Urinary bladder (tissue), 4 donors: ENCODE measurements around the gene NFKBIE. TPM values are rescaled to one million over a fixed set of nuclear protein-coding genes. Genes with fewer than 3 reads are reported as not detected.
A peak's percentile ranks its signal among the peaks of the same experiment; 100 is the strongest.

Experiments
- DNase-seq: peaks from one replicate; pipeline ENCODE4 v3.0.0-alpha.2; 2015; ENCODE audit errors: extremely low spot score
- H3K27ac ChIP-seq: one replicate; pipeline ENCODE4 v1.5.1; 2013; ENCODE audit warnings: low read depth, mild to moderate bottlenecking, moderate library complexity
- H3K36me3 ChIP-seq: one replicate; pipeline ENCODE4 v1.6.1; 2013; ENCODE audit warnings: mild to moderate bottlenecking, moderate library complexity; ENCODE audit not compliant: insufficient read depth
- H3K4me1 ChIP-seq: one replicate; pipeline ENCODE4 v1.6.1; 2013; ENCODE audit warnings: mild to moderate bottlenecking, moderate library complexity; ENCODE audit not compliant: insufficient read depth
- H3K4me3 ChIP-seq: one replicate; pipeline ENCODE4 v1.5.1; 2013; ENCODE audit warnings: low read depth, low read length
- WGBS: extraction: QIAGEN DNeasy Blood & Tissue Kit; methylation state at CpG from one replicate; pipeline ENCODE4 v1.1.7; 2013; 5-methylcytosine and 5-hydroxymethylcytosine counted together
- polyA plus RNA-seq: library from polyadenylated mRNA; stranded (reverse); fragments of 200-250 nt; gene quantifications from one replicate; pipeline ENCODE4 v1.2.3, GENCODE V29; 2013
- total RNA-seq: library from RNA; depleted of rRNA; stranded (reverse); fragments of >200 nt; gene quantifications from one replicate; pipeline ENCODE4 v1.2.3, GENCODE V29; 2014
- donor health status: healthy with polysubstance abuse.
- donor health status: healthy.

The NFKBIE gene
- total and polyA plus RNA-seq, 2 donors = 2.6 to 5.5 TPM

- no peak overlapping the region for H3K4me3 ChIP-seq
Measured at GRCh38 chr6:44263354-44264100, 1.8 kb downstream of the NFKBIE start.

GRCh38 chr6:44262467-44263353, 2.6 kb downstream of the NFKBIE start:
- no peaks in the 10 kb centered on the region for H3K36me3 ChIP-seq

More at GRCh38 chr6:44263354-44264100, 1.8 kb downstream of the NFKBIE start:
- no peak for DNase-seq
- Histone ChIP-seq H3K27ac (no peak overlapping the region), H3K4me1 (no peaks in the 10 kb centered on the region), H3K36me3 (no peaks in the 10 kb centered on the region)
- 57% methylated on average over 9 of the region's 9 CpGs for whole genome bisulfite sequencing

GRCh38 chr6:44261581-44261980, 3.8 kb downstream of the NFKBIE start:
- Histone ChIP-seq H3K36me3 (no peaks in the 10 kb centered on the region), H3K4me1 (no peaks in the 10 kb centered on the region), H3K4me3 (no peak overlapping the region), H3K27ac (no peak overlapping the region)
- WGBS = 95% methylated on average over 8 of the region's 8 CpGs
- no peak for DNase-seq

More at GRCh38 chr6:44262467-44263353, 2.6 kb downstream of the NFKBIE start:
- Histone ChIP-seq H3K27ac (no peak overlapping the region), H3K4me3 (no peak overlapping the region), H3K4me1 (no peaks in the 10 kb centered on the region)
- no peak for DNase-seq
- WGBS = 73% methylated on average over 7 of the region's 7 CpGs

DNA sequence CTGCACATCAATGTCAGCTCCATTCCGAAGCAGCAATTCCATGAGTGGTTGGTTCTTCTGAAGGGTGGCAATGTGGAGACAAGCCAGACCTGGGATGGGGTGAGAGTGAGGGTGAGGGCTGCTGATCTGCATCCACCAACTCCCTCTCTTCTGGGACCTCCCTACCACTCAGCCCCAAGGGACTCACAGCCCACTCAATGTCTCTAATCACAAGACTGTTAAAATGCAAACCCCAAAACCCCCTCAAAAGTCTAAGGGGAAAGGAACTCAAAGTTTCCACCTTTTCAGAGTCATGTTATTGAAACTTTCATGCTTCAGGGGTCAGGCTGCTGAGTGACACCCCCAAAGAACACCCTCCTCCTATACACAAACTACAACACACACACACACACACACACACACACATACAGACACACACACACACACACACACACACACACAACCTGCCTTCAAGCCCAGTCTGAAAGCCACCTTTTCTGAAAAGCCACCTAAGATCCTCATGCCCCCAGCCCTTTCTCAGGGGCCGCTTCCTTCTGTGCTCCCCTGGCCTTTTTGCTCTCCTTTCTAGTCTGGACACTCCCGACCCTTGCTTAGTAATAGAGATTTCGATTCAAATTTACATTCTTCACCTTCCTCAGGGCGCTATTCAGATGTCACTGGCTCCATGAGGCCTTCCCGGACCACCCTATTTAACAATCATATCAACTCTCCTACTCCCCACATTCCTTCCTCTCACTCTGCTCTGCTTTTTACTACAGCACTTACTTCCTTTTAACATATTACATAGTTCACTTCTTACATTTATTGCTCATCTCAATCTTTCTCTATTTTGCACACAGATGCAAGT, 4.7 kb downstream of the NFKBIE start:
- Histone ChIP-seq H3K36me3 (no peaks in the 10 kb centered on the region), H3K4me3 (no peak overlapping the region), H3K4me1 (no peaks in the 10 kb centered on the region), H3K27ac (no peak overlapping the region)
- WGBS = 98% methylated on average over 6 of the region's 6 CpGs
- DNase-seq = no peak

GRCh38 chr6:44260011-44260410, 5.3 kb downstream of the NFKBIE start:
- H3K4me1 ChIP-seq = no peaks in the 10 kb centered on the region
- no peak overlapping the region for H3K27ac ChIP-seq
- DNase-seq = no peak
- H3K36me3 ChIP-seq = no peaks in the 10 kb centered on the region
- 96% methylated on average over 8 of the region's 8 CpGs for WGBS
- H3K4me3 ChIP-seq = no peak overlapping the region

DNA sequence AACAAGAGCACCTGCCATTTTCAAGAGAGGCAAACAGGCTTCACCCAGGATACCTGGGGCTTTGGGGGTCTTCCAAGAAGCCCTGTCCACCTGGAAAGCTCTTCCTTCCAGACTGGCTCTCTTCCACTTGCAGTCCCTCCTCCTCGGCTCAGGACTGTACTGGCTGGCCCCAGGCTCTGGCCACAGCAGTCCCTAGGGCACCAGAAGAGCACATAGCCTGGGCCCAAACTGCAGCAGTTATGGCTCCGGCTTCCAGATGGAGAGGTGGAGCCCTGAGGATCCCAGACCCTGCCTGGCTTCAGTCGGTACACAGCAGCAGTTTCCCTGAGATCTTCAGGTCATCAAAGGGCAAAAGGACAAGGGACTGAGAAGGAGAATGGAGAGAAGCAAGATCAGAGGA, 6.4 kb downstream of the NFKBIE start:
- Histone ChIP-seq H3K4me3 (no peak overlapping the region), H3K27ac (no peak overlapping the region), H3K4me1 (no peaks in the 10 kb centered on the region), H3K36me3 (no peaks in the 10 kb centered on the region)
- 93% methylated on average over 3 of the region's 3 CpGs for WGBS
- DNase-seq = no peak

DNA sequence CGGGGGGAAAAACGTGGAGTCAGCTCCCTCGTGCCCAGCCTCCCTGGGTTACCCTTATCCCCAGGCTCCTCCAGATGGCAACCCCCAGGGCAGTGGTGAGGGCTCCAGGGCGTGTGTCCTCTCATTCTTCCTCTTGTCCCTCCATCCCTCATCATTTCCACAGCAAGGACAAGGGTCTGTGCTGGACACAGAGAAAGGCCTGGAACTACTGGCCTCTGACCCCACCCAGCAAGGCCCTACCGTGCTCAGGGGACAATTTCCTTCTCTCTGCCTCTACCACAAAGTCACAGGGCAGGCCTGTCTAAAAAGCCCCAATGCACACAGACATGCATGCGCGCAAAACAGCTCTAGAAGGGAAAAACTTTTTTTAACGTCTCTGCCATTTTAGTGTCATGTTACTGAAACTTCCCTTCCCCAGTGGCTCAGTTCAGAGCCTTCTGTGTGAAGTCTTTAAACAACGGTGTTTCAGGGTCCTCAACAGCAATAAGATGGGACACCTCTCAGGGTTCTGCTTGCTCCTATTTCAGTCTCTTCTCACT, 7.0 kb downstream of the NFKBIE start:
- no peak for DNase-seq
- 87% methylated on average over 9 of the region's 9 CpGs for WGBS
- Histone ChIP-seq H3K27ac (no peak overlapping the region), H3K4me3 (no peak overlapping the region), H3K36me3 (no peaks in the 10 kb centered on the region), H3K4me1 (no peaks in the 10 kb centered on the region)

DNA sequence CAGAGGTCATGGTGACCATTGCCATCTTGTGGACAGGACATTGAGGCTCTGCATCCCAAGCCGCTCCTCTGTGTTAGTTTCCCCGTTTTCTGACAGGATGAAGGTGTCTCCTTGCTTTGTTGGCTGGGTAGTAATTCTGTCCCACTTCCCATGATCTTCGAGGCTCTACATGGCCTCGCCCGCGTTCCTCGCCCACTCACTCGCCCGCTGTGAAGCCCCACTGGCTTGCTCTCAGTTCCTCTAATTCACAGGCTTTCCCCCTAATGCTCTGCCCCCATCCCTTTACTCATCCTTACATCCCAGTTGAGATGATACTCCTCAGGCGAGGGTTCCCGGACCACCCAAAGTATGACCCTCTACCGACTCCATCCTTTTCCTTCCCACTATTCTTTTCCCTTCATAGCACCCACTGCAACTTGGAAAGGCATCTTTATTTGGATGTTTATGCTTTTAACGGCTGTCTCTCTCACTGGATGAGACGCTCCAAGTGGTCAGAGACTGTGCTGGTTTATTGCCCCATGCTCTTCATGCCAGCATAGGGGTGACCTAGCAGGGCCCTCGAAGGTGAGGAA, 7.5 kb downstream of the NFKBIE start:
- H3K27ac ChIP-seq = peak overlapping the region; percentile 46
- H3K4me1 ChIP-seq = no peaks in the 10 kb centered on the region
- H3K4me3 ChIP-seq = peak overlapping the region; percentile 65
- no peaks in the 10 kb centered on the region for H3K36me3 ChIP-seq
- 22% methylated on average over 15 of the region's 15 CpGs for WGBS
- DNase-seq = no peak

DNA sequence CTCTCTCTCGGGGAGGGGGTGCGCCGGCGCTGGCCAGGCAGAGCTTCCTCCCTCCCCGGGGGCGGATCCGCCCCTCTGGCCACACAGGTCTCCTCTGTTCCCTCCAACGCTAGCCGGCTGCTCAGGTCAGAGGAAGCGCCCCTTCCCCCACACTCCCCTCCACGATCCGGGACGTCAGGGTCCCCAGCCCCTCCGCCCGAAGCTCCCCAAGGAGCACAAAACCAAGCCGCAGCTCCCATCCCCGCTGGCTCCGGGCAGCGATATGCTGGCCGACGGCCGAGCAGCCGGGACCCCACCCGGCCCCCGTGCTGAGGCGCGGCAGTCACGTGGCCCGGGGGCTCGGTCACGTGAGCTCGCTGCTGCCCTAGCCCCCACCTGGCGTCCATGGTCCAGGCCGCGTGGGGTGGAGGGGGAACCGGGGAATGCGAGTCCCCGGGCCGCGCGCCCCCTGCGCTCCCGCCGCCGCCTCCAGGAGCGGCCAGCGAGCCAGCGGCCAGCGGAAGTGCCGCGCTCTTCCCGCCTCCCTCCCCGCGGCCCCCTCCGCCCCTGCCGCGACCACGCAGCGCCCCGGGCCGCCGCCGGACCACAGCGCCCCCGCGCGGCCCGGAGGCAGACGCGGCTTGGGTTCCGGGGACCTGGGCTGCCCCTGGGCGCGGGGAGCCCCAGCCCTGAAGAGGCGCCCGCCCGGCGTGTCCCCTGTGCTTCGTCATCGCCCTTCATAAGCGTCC, 8.2 kb downstream of the NFKBIE start, which contains the start of gene SLC35B2:
SLC35B2 (minus strand) TSS at position 504 of the 728 bp plus-strand sequence; CDS start at position 386, 118 bp downstream.
- DNase-seq = peak; percentile 25
- Histone ChIP-seq H3K36me3 (no peaks in the 10 kb centered on the region), H3K27ac (peak within 1 kb of the TSS; percentile 55), H3K4me3 (peak within 1 kb of the TSS; percentile 65), H3K4me1 (no peaks in the 10 kb centered on the region)
- WGBS = under 1% methylated on average over 80 of the region's 80 CpGs

DNA sequence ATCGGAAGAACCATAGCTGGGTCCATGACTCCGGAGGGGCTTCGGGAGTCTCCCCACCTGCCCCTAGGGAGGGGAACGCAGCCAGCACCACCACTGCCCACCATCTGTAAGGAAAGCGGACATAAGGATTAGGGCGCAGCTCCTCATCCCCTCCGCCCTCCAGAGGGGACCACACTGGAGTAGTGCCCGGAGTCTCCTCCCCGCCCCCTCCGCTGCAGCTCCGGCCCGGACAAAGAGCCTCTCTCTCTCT, 8.7 kb downstream of the NFKBIE start:
- peak overlapping the region; percentile 65 for H3K4me3 ChIP-seq
- peaks cover 3% of the 10 kb centered on the region for H3K36me3 ChIP-seq
- no peaks in the 10 kb centered on the region for H3K4me1 ChIP-seq
- DNase-seq = no peak
- peak overlapping the region; percentile 55 for H3K27ac ChIP-seq
- WGBS = 1% methylated on average over 12 of the region's 12 CpGs

DNA sequence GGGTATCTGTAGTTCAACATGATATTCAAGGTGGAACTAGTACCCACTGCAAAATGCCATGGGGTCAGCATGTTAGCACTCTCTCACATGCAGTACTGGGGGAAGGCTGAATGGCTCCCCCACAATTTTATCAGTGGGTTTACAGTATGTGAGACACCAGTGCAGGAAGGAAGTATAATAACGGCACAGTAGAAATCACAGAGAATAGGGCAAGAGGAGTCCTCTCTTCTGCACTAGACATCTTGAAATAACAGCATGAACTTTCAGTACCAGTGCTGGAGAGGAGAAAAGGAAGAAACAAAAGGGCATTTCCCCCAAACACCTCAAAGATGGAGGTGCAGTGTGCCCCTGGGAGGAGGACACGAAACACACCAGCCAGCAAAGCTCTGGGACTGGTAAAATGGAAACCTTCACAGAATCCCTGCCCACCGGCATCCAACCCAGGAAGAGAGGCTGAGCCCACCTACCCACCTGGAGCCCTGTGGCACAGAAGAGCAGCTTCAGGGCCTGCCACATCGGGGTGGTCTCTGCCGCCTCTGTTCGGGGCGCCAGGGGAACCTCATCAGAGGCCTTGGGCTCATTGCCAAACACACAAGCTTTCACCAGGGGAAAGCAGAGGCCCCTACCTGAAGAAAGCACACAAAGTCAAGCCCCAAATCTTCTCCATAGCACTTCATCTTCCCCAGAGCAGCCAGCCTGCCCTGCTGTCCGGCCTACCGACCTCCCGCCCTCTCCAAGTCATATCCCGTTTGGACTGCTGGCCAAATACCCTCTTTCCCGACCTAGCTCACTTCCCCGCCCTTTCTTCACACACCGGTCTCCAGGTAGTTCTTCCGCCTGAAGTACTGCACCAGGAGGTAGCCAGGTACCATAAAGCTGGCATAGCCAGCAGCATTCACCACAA, 9.2 kb downstream of the NFKBIE start:
- DNase-seq = no peak
- Histone ChIP-seq H3K27ac (peak overlapping the region; percentile 55), H3K4me3 (peak overlapping the region; percentile 65), H3K4me1 (no peaks in the 10 kb centered on the region), H3K36me3 (peaks cover 4% of the 10 kb centered on the region)
- WGBS = 28% methylated on average over 15 of the region's 15 CpGs
